HG03521 (cell line): ENCODE results near the gene ZMIZ2.
"Not testable (repeated sequence)": the region's sequence is repeated elsewhere in the genome, so short reads cannot be mapped to it uniquely, and the experiment has no call there.

Experiments used
- ATAC-seq: cut with Tn5 transposase; IDR thresholded peaks from one replicate; pipeline ENCODE4 v1.9.1; 2021; ENCODE audit warnings: mild to moderate bottlenecking, moderate library complexity; ENCODE audit not compliant: unreplicated experiment

The ZMIZ2 gene, protein sequence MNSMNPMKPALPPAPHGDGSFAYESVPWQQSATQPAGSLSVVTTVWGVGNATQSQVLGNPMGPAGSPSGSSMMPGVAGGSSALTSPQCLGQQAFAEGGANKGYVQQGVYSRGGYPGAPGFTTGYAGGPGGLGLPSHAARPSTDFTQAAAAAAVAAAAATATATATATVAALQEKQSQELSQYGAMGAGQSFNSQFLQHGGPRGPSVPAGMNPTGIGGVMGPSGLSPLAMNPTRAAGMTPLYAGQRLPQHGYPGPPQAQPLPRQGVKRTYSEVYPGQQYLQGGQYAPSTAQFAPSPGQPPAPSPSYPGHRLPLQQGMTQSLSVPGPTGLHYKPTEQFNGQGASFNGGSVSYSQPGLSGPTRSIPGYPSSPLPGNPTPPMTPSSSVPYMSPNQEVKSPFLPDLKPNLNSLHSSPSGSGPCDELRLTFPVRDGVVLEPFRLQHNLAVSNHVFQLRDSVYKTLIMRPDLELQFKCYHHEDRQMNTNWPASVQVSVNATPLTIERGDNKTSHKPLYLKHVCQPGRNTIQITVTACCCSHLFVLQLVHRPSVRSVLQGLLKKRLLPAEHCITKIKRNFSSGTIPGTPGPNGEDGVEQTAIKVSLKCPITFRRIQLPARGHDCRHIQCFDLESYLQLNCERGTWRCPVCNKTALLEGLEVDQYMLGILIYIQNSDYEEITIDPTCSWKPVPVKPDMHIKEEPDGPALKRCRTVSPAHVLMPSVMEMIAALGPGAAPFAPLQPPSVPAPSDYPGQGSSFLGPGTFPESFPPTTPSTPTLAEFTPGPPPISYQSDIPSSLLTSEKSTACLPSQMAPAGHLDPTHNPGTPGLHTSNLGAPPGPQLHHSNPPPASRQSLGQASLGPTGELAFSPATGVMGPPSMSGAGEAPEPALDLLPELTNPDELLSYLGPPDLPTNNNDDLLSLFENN

DNA sequence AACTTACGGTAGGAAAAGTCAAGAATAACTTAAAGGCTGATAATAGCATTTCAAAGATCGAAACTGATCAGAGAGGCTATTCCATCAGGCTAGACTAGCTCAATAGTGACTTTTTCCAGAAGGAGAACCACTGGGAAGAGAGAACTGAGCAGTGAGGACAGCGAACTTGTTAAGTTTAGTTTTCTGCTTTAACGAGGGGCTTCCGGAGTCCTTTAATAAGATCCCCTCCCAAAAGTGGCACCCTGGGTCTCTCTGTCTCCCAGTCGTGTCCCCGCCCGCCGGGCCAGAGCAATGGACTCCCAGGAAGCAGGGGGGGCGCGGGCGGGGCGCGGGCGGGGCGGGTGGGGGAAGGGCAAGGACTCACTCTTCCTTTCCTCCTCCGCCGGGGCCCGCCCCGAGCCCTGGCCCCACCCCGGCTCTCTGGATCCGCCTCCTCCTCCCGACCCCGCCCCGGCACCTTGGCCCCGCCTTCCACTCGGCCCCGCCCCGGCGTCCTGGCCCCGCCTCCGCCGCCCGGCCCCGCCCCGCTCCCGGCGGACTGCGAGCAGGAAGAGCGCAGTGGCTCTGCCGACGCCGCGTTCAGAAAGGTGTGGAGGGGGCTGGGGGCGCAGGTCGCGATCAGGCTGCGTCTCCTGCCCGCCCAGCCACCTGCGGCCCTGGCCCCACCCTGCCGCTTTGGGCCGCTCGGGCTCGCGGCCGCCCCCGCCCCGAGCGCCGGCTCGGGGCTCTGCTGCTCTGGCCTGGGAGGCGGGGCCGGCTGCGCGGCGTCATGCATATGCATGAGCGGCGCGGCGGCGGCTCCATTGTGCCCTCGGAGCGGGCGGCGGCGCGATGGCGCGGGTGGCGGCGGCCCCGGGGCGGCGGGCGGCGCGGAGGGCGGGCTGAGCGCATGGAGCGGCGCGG is at the start of gene ZMIZ2:
Gene ZMIZ2, plus strand, starts transcription at position 803 of the 903 bp plus-strand sequence. CDS start 7,403 bp downstream, outside the sequence.
- peak; percentile 68 for ATAC-seq

DNA sequence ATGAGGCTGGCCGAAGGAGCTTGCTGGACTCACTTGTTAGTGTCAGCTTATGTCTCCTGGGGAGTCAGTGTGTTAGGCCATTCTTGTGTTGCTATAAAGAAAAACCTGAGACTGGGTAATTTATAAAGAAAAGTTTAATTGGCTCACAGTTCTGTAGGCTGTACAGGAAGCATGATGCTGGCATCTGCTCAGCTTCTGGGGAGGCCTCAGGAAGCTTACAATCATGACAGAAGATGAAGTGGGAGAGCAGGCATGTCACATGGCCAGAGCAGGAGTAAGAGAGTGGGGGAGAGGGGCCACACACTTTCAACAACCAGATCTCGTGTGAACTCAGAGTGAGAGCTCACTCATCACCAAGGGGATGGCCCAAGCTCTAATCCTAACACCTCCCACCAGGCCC is 49.0 kb upstream of the ZMIZ2 start:
- ATAC-seq = not testable (repeated sequence)

- no peak for ATAC-seq
Observed at GRCh38 chr7:44700322-44700721, 48.3 kb upstream of the ZMIZ2 start.

DNA sequence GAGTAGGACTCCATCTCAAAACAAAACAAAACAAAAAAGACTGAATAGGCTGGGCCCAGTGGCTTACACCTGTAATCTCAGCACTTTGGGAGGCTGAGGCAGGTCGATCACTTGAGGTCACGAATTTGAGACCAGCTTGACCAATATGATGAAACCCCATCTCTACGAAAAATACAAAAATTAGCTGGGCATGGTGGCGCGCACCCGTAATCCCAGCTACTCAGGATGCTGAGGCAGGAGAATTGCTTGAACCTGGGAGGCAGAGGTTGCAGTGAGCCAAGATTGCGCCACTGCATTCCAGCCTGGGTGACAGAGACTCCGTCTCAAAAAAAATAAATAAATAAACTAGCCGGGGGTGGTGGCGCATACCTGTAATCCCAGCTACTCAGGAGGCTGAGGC is 45.3 kb upstream of the ZMIZ2 start:
- ATAC-seq = not testable (repeated sequence)

DNA sequence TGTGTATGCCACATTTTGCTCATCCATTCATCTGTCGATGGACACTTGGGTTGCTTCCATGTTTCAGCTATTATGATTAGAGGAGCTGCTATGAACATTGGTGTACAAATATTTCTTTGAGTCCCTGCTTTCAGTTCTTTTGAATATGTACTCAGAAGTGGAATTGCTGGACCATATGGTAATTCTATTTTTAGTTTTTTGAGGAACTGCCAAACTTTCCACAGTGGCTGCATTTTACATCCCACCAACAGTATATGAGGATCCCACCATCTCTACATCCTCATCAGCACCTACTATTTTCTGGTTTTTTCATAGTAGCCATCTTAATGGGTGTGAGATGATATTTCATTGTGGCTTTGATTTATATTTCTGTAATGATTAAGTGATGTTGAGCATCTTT is 44.7 kb upstream of the ZMIZ2 start:
- ATAC-seq = no peak

GRCh38 chr7:44705434-44705833 is 43.2 kb upstream of the ZMIZ2 start:
- ATAC-seq = no peak

DNA sequence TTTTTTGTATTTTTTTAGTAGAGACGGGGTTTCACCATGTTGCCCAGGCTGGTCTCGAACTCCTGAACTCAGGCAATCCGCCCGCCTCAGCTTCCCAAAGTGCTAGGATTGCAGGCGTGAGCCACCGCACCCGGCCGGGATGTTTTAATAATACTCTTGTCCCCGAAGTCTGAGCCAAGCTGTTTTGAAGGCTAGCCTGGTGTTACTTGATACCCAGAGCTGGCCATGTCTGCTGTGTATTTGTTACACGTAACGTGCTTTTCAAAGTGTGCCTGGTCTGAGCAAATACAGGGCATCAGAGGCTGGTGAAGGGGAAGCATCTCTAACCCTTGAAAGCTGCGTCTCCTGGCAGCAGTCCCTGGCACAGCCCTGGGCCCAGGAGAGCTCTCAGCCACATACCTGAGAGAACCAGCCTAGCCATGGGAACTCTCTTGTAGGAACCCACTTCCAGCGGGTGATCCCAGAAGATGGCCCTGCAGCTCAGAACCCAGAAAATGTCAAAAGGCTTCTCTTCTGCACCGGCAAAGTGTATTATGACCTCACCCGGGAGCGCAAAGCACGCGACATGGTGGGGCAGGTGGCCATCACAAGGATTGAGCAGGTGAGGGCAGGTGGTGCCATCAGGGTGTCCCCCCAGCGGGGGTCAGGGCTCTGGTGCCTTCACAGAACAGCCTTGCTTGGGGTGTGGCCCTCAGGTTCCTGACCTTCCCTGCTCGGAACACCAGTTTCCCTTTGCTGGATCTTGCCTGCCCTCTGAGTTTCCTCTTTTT is 41.7 kb upstream of the ZMIZ2 start:
- ATAC-seq = no peak

GRCh38 chr7:44707558-44708230 is 41.0 kb upstream of the ZMIZ2 start:
- ATAC-seq = no peak

GRCh38 chr7:44709011-44709915 is 39.4 kb upstream of the ZMIZ2 start:
- ATAC-seq = no peak

DNA sequence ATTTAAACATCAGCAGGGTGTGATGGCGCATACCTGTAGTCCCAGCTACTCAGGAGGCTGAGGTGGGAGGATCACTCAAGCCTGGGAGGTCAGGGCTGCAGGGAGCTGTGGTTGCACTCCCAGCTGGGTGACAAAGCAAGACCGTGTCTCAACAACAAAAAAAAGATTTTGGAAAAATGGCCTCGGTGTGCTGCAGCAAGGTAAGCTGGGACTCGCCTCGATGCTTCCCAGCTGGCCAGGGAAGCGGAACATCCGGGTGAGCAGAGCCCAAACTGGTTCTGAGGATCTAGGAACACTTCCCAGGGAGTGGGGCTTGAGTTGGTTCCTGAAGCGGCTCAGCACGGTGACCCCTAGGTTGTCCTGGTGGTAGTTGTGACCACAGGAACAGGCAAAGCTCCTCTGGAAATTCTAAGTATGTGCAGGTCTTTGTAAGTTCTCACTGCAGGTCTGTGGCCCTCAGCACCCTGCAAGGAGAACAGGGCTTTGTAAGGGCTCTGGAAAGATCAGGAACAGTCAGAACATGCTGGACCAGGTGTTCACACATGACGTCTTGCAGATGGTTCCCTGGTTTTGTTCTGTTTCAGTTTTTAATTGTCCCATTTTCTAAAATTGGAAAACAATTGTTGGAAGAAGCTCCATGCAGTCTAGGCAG is 38.6 kb upstream of the ZMIZ2 start:
- ATAC-seq = no peak

GRCh38 chr7:44711528-44711927 is 37.1 kb upstream of the ZMIZ2 start:
- ATAC-seq = no peak

DNA sequence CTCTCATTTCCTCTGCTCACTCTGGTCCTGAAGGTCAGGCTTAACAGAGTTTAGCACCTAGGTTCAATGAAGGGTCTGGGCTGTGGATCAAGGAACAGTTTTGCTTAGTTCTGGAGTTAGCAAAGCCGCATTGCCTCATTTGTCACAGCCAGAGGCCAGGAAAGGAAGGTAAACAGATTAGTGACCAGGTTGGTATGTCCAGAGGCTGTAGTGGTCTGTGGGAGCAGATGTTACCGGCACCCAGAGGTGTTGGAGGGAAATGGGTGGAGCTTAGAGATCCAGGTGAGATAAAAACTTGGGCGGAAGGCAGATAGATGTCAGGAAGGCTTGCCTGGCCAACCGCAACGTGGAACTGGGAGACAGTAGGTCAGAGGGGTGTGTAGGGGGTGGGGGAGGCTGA is 36.6 kb upstream of the ZMIZ2 start:
- no peak for ATAC-seq

DNA sequence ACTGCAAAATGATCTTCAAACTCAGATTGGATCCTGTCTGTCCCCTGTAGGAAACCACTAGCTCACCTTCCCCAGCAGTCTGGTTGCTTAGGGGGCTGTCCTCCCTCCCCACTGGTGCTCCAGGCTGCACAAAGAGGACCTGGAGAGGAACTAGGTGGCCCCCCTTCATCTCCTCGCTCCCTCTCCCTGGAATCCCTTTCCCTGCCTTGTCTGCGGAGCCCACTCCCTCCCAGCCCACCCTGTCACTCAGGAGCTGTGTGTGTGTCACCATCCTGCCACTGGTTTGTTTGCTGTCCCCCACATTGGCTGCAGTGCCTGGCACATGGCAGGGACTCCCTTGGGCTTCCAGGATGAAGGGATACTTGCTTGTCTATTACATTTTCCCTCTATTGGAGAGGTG is 35.5 kb upstream of the ZMIZ2 start:
- no peak for ATAC-seq

- no peak for ATAC-seq
Observed at GRCh38 chr7:44713680-44714335, 34.8 kb upstream of the ZMIZ2 start.

- ATAC-seq = no peak
Observed at GRCh38 chr7:44716205-44716604, 32.4 kb upstream of the ZMIZ2 start.

- ATAC-seq = no peak
Observed at GRCh38 chr7:44720301-44720700, 28.3 kb upstream of the ZMIZ2 start.

GRCh38 chr7:44724276-44724675 is 24.4 kb upstream of the ZMIZ2 start:
- no peak for ATAC-seq
